Measurements from ENCODE around the gene SLC25A21.

SLC25A21 gene

DNA sequence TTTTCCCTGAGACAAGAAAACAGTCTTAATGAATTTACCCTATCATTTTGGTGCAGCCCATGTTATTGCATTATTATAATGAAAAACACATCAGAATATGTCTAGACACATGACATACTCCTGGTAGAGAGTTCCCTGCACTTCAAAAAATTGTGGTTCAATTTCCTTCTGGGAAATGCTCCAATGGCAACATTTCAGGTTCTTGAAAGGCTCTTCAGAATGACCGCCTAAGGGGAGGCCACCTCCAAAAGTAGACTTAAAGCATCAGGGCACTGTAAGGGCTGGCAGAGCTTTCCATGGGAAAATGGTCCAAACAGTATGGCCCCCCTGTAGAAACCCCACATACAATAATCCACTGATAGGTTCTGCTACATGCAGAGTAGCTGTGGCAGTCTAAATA is 110.7 kb downstream of the SLC25A21 start:
- no peak overlapping the region for H3K4me3 ChIP-seq (ENCODE audit: low read depth, low read length)

More for the DNA sequence above, 110.7 kb downstream of the SLC25A21 start:
- Histone ChIP-seq H3K4me1 (ENCODE audit: control insufficient read depth, insufficient read depth, low read length) (peaks cover 14% of the 10 kb centered on the region), H3K36me3 (ENCODE audit: control insufficient read depth in 2 of 2, insufficient read depth in 1 of 2, low read length in 2 of 2) (no peaks in the 10 kb centered on the region), H3K9me3 (ENCODE audit: control insufficient read depth, insufficient read depth, low read depth, low read length) (no peaks in the 10 kb centered on the region), H3K27ac (ENCODE audit: extremely low read depth, low read depth, low read length) (no peak overlapping the region)
- CTCF ChIA-PET: interaction anchor here (0.7 to 0.8 kb wide), 2 partner anchors 56 to 373 kb away, joined by 3 to 4 read pairs; no protein-coding TSS in a partner anchor
- TF ChIP-seq ZFP41 (tag by site-specific recombination; IDR thresholded peaks at IDR 0.05; ENCODE audit: borderline replicate concordance) (no peak), PRDM10 (tag by site-specific recombination; IDR thresholded peaks at IDR 0.05) (peak; percentile 78; the same call in 1 of the 2 replicates), ZNF600 (tag by site-specific recombination; IDR thresholded peaks at IDR 0.05) (no peak), IKZF3 (tag by site-specific recombination; IDR thresholded peaks at IDR 0.05) (peak; percentile 71), GFI1B (tag by site-specific recombination; IDR thresholded peaks at IDR 0.05) (no peak), ZNF624 (tag by site-specific recombination; IDR thresholded peaks at IDR 0.05) (no peak), ZBTB1 (tag by site-specific recombination; IDR thresholded peaks at IDR 0.05) (no peak), SP3 (tag by site-specific recombination; IDR thresholded peaks at IDR 0.05) (no peak), ZFP3 (tag by site-specific recombination; IDR thresholded peaks at IDR 0.05; ENCODE audit: low read depth) (no peak), ZNF501 (tag by site-specific recombination; IDR thresholded peaks at IDR 0.05) (no peak), TRIM28 (IDR thresholded peaks at IDR 0.05; ENCODE audit: borderline replicate concordance, low read length) (no peak)
- TF ChIP-seq, protein P1, sequence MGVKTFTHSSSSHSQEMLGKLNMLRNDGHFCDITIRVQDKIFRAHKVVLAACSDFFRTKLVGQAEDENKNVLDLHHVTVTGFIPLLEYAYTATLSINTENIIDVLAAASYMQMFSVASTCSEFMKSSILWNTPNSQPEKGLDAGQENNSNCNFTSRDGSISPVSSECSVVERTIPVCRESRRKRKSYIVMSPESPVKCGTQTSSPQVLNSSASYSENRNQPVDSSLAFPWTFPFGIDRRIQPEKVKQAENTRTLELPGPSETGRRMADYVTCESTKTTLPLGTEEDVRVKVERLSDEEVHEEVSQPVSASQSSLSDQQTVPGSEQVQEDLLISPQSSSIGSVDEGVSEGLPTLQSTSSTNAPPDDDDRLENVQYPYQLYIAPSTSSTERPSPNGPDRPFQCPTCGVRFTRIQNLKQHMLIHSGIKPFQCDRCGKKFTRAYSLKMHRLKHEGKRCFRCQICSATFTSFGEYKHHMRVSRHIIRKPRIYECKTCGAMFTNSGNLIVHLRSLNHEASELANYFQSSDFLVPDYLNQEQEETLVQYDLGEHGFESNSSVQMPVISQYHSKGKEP (tag by site-specific recombination; IDR thresholded peaks at IDR 0.05): peak; percentile 51; the same call in 1 of the 2 replicates
- TF ChIP-seq, protein P2, sequence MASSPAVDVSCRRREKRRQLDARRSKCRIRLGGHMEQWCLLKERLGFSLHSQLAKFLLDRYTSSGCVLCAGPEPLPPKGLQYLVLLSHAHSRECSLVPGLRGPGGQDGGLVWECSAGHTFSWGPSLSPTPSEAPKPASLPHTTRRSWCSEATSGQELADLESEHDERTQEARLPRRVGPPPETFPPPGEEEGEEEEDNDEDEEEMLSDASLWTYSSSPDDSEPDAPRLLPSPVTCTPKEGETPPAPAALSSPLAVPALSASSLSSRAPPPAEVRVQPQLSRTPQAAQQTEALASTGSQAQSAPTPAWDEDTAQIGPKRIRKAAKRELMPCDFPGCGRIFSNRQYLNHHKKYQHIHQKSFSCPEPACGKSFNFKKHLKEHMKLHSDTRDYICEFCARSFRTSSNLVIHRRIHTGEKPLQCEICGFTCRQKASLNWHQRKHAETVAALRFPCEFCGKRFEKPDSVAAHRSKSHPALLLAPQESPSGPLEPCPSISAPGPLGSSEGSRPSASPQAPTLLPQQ (tag by site-specific recombination; IDR thresholded peaks at IDR 0.05): no peak
- TF ChIP-seq, protein P3, sequence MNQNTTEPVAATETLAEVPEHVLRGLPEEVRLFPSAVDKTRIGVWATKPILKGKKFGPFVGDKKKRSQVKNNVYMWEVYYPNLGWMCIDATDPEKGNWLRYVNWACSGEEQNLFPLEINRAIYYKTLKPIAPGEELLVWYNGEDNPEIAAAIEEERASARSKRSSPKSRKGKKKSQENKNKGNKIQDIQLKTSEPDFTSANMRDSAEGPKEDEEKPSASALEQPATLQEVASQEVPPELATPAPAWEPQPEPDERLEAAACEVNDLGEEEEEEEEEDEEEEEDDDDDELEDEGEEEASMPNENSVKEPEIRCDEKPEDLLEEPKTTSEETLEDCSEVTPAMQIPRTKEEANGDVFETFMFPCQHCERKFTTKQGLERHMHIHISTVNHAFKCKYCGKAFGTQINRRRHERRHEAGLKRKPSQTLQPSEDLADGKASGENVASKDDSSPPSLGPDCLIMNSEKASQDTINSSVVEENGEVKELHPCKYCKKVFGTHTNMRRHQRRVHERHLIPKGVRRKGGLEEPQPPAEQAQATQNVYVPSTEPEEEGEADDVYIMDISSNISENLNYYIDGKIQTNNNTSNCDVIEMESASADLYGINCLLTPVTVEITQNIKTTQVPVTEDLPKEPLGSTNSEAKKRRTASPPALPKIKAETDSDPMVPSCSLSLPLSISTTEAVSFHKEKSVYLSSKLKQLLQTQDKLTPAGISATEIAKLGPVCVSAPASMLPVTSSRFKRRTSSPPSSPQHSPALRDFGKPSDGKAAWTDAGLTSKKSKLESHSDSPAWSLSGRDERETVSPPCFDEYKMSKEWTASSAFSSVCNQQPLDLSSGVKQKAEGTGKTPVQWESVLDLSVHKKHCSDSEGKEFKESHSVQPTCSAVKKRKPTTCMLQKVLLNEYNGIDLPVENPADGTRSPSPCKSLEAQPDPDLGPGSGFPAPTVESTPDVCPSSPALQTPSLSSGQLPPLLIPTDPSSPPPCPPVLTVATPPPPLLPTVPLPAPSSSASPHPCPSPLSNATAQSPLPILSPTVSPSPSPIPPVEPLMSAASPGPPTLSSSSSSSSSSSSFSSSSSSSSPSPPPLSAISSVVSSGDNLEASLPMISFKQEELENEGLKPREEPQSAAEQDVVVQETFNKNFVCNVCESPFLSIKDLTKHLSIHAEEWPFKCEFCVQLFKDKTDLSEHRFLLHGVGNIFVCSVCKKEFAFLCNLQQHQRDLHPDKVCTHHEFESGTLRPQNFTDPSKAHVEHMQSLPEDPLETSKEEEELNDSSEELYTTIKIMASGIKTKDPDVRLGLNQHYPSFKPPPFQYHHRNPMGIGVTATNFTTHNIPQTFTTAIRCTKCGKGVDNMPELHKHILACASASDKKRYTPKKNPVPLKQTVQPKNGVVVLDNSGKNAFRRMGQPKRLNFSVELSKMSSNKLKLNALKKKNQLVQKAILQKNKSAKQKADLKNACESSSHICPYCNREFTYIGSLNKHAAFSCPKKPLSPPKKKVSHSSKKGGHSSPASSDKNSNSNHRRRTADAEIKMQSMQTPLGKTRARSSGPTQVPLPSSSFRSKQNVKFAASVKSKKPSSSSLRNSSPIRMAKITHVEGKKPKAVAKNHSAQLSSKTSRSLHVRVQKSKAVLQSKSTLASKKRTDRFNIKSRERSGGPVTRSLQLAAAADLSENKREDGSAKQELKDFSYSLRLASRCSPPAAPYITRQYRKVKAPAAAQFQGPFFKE (tag by site-specific recombination; IDR thresholded peaks at IDR 0.05; ENCODE audit: borderline replicate concordance): no peak
- POLR2A ChIA-PET: no interaction called here
